ENCODE results near the gene AKAP6.

The AKAP6 gene

GRCh38 chr14:32311294-32312009 is 17.6 kb upstream of the AKAP6 start:
- no peaks in the 10 kb centered on the region for H3K9me3 ChIP-seq (ENCODE audit: control insufficient read depth in 1 of 2, low read length in 2 of 2)
- H3K4me1 ChIP-seq (ENCODE audit: control insufficient read depth in 1 of 2, insufficient read depth in 2 of 2, low read length in 2 of 2) = peaks cover 0 to 5% of the 10 kb centered on the region in 2 donors
- H3K27ac ChIP-seq (ENCODE audit: low read length) = no peak overlapping the region
- no peaks in the 10 kb centered on the region for H3K36me3 ChIP-seq (ENCODE audit: control insufficient read depth in 1 of 2, insufficient read depth in 2 of 2, low read length in 2 of 2)
- H3K4me3 ChIP-seq (ENCODE audit: low read depth in 1 of 2, low read length in 2 of 2) = no peak overlapping the region
- H3K27me3 ChIP-seq (ENCODE audit: low read depth, low read length) = no peaks in the 10 kb centered on the region

- H3K9me3 ChIP-seq (ENCODE audit: control insufficient read depth in 1 of 2, low read length in 2 of 2) = no peaks in the 10 kb centered on the region
- no peak overlapping the region for H3K4me3 ChIP-seq (ENCODE audit: low read depth in 1 of 2, low read length in 2 of 2)
- H3K36me3 ChIP-seq (ENCODE audit: control insufficient read depth in 1 of 2, insufficient read depth in 2 of 2, low read length in 2 of 2) = no peaks in the 10 kb centered on the region
- H3K27me3 ChIP-seq (ENCODE audit: low read depth, low read length) = no peaks in the 10 kb centered on the region
- H3K27ac ChIP-seq (ENCODE audit: low read length) = no peak overlapping the region
- H3K4me1 ChIP-seq (ENCODE audit: control insufficient read depth in 1 of 2, insufficient read depth in 2 of 2, low read length in 2 of 2) = peaks cover 0 to 5% of the 10 kb centered on the region in 2 donors
Measured at GRCh38 chr14:32312010-32312331, 17.1 kb upstream of the AKAP6 start.

GRCh38 chr14:32313844-32314376 is 15.2 kb upstream of the AKAP6 start:
- Histone ChIP-seq H3K27me3 (ENCODE audit: low read depth, low read length) (no peaks in the 10 kb centered on the region), H3K4me1 (ENCODE audit: control insufficient read depth in 1 of 2, insufficient read depth in 2 of 2, low read length in 2 of 2) (no peaks in the 10 kb centered on the region), H3K4me3 (ENCODE audit: low read depth in 1 of 2, low read length in 2 of 2) (no peak overlapping the region), H3K9me3 (ENCODE audit: control insufficient read depth in 1 of 2, low read length in 2 of 2) (no peaks in the 10 kb centered on the region), H3K27ac (ENCODE audit: low read length) (no peak overlapping the region), H3K36me3 (ENCODE audit: control insufficient read depth in 1 of 2, insufficient read depth in 2 of 2, low read length in 2 of 2) (no peaks in the 10 kb centered on the region)

- H3K4me3 ChIP-seq (ENCODE audit: low read depth in 1 of 2, low read length in 2 of 2) = no peak overlapping the region
- no peaks in the 10 kb centered on the region for H3K27me3 ChIP-seq (ENCODE audit: low read depth, low read length)
- no peaks in the 10 kb centered on the region for H3K4me1 ChIP-seq (ENCODE audit: control insufficient read depth in 1 of 2, insufficient read depth in 2 of 2, low read length in 2 of 2)
- H3K36me3 ChIP-seq (ENCODE audit: control insufficient read depth in 1 of 2, insufficient read depth in 2 of 2, low read length in 2 of 2) = no peaks in the 10 kb centered on the region
- no peak overlapping the region for H3K27ac ChIP-seq (ENCODE audit: low read length)
- no peaks in the 10 kb centered on the region for H3K9me3 ChIP-seq (ENCODE audit: control insufficient read depth in 1 of 2, low read length in 2 of 2)
Measured at GRCh38 chr14:32318087-32318795, 10.9 kb upstream of the AKAP6 start.

GRCh38 chr14:32319368-32320049 is 9.6 kb upstream of the AKAP6 start:
- Histone ChIP-seq H3K27me3 (ENCODE audit: low read depth, low read length) (no peaks in the 10 kb centered on the region), H3K27ac (ENCODE audit: low read length) (no peak overlapping the region), H3K9me3 (ENCODE audit: control insufficient read depth in 1 of 2, low read length in 2 of 2) (no peaks in the 10 kb centered on the region), H3K4me1 (ENCODE audit: control insufficient read depth in 1 of 2, insufficient read depth in 2 of 2, low read length in 2 of 2) (no peaks in the 10 kb centered on the region), H3K4me3 (ENCODE audit: low read depth in 1 of 2, low read length in 2 of 2) (no peak overlapping the region), H3K36me3 (ENCODE audit: control insufficient read depth in 1 of 2, insufficient read depth in 2 of 2, low read length in 2 of 2) (no peaks in the 10 kb centered on the region)

GRCh38 chr14:32324601-32325000 is 4.5 kb upstream of the AKAP6 start:
- no peaks in the 10 kb centered on the region for H3K9me3 ChIP-seq (ENCODE audit: control insufficient read depth in 1 of 2, low read length in 2 of 2)
- no peak overlapping the region for H3K4me3 ChIP-seq (ENCODE audit: low read depth in 1 of 2, low read length in 2 of 2)
- H3K27ac ChIP-seq (ENCODE audit: low read length) = no peak overlapping the region
- H3K4me1 ChIP-seq (ENCODE audit: control insufficient read depth in 1 of 2, insufficient read depth in 2 of 2, low read length in 2 of 2) = no peaks in the 10 kb centered on the region
- H3K36me3 ChIP-seq (ENCODE audit: control insufficient read depth in 1 of 2, insufficient read depth in 2 of 2, low read length in 2 of 2) = no peaks in the 10 kb centered on the region
- H3K27me3 ChIP-seq (ENCODE audit: low read depth, low read length) = no peaks in the 10 kb centered on the region

GRCh38 chr14:32327255-32327961 is 1.7 kb upstream of the AKAP6 start:
- no peaks in the 10 kb centered on the region for H3K27me3 ChIP-seq (ENCODE audit: low read depth, low read length)
- H3K36me3 ChIP-seq (ENCODE audit: control insufficient read depth in 1 of 2, insufficient read depth in 2 of 2, low read length in 2 of 2) = no peaks in the 10 kb centered on the region
- no peaks in the 10 kb centered on the region for H3K4me1 ChIP-seq (ENCODE audit: control insufficient read depth in 1 of 2, insufficient read depth in 2 of 2, low read length in 2 of 2)
- no peaks in the 10 kb centered on the region for H3K9me3 ChIP-seq (ENCODE audit: control insufficient read depth in 1 of 2, low read length in 2 of 2)
- no peak overlapping the region for H3K27ac ChIP-seq (ENCODE audit: low read length)
- H3K4me3 ChIP-seq (ENCODE audit: low read depth in 1 of 2, low read length in 2 of 2) = no peak overlapping the region

GRCh38 chr14:32329690-32330285 is 690 bp downstream of the AKAP6 start:
- no peaks in the 10 kb centered on the region for H3K36me3 ChIP-seq (ENCODE audit: control insufficient read depth in 1 of 2, insufficient read depth in 2 of 2, low read length in 2 of 2)
- no peaks in the 10 kb centered on the region for H3K4me1 ChIP-seq (ENCODE audit: control insufficient read depth in 1 of 2, insufficient read depth in 2 of 2, low read length in 2 of 2)
- no peak overlapping the region for H3K4me3 ChIP-seq (ENCODE audit: low read depth in 1 of 2, low read length in 2 of 2)
- no peaks in the 10 kb centered on the region for H3K27me3 ChIP-seq (ENCODE audit: low read depth, low read length)
- H3K27ac ChIP-seq (ENCODE audit: low read length) = no peak overlapping the region
- no peaks in the 10 kb centered on the region for H3K9me3 ChIP-seq (ENCODE audit: control insufficient read depth in 1 of 2, low read length in 2 of 2)

- Histone ChIP-seq H3K4me3 (ENCODE audit: low read depth in 1 of 2, low read length in 2 of 2) (no peak overlapping the region), H3K27ac (ENCODE audit: low read length) (no peak overlapping the region)
Measured at GRCh38 chr14:32330351-32331111, 1.4 kb downstream of the AKAP6 start.

GRCh38 chr14:32331206-32331605 is 2.1 kb downstream of the AKAP6 start:
- H3K4me3 ChIP-seq (ENCODE audit: low read depth in 1 of 2, low read length in 2 of 2) = no peak overlapping the region

More at GRCh38 chr14:32330351-32331111, 1.4 kb downstream of the AKAP6 start:
- Histone ChIP-seq H3K27me3 (ENCODE audit: low read depth, low read length) (no peaks in the 10 kb centered on the region), H3K4me1 (ENCODE audit: control insufficient read depth in 1 of 2, insufficient read depth in 2 of 2, low read length in 2 of 2) (no peaks in the 10 kb centered on the region), H3K36me3 (ENCODE audit: control insufficient read depth in 1 of 2, insufficient read depth in 2 of 2, low read length in 2 of 2) (no peaks in the 10 kb centered on the region), H3K9me3 (ENCODE audit: control insufficient read depth in 1 of 2, low read length in 2 of 2) (no peaks in the 10 kb centered on the region)

More at GRCh38 chr14:32331206-32331605, 2.1 kb downstream of the AKAP6 start:
- no peak overlapping the region for H3K27ac ChIP-seq (ENCODE audit: low read length)
- H3K36me3 ChIP-seq (ENCODE audit: control insufficient read depth in 1 of 2, insufficient read depth in 2 of 2, low read length in 2 of 2) = no peaks in the 10 kb centered on the region
- H3K9me3 ChIP-seq (ENCODE audit: control insufficient read depth in 1 of 2, low read length in 2 of 2) = no peaks in the 10 kb centered on the region
- no peaks in the 10 kb centered on the region for H3K4me1 ChIP-seq (ENCODE audit: control insufficient read depth in 1 of 2, insufficient read depth in 2 of 2, low read length in 2 of 2)
- no peaks in the 10 kb centered on the region for H3K27me3 ChIP-seq (ENCODE audit: low read depth, low read length)
